Neutrophil (primary cell): ENCODE results near the gene MRPL43.
A peak's percentile ranks its signal among the peaks of the same experiment; 100 is the strongest.

Source experiments
- H3K27ac ChIP-seq: fragments of 200-600 bp; sonication (generic); 2 replicates; pipeline ENCODE4 v1.5.1; 2016; ENCODE audit warnings: mild to moderate bottlenecking, moderate library complexity
- H3K27me3 ChIP-seq: fragments of 200-600 bp; sonication (generic); 2 replicates; pipeline ENCODE4 v1.6.0; 2016; ENCODE audit warnings: mild to moderate bottlenecking
- H3K36me3 ChIP-seq: fragments of 200-600 bp; sonication (generic); 2 replicates; pipeline ENCODE4 v1.5.1; 2017
- H3K4me1 ChIP-seq, 2 experiments: fragments of 200-600 bp in 1 of 2; sonication (generic) in 1 of 2; 1 replicate in 1 of 2; 2 replicates in 1 of 2; pipeline versions ENCODE4 v1.5.1 to v1.6.1; 2013 to 2016; ENCODE audit warnings: low read depth in 1 of 2, low read length in 1 of 2, mild to moderate bottlenecking in 1 of 2, moderate library complexity in 1 of 2; ENCODE audit not compliant: control insufficient read depth in 1 of 2, insufficient read depth in 1 of 2
- H3K4me3 ChIP-seq, 2 experiments: fragments of 200-600 bp in 1 of 2; sonication (generic) in 1 of 2; 1 replicate in 1 of 2; 2 replicates in 1 of 2; pipeline ENCODE4 v1.5.1; 2013 to 2016; ENCODE audit warnings: low read depth in 1 of 2, low read length in 1 of 2, mild to moderate bottlenecking in 1 of 2, moderate library complexity in 1 of 2
- H3K9me3 ChIP-seq: fragments of 200-600 bp; sonication (generic); 2 replicates; pipeline ENCODE4 v1.5.1; 2016
- CTCF ChIP-seq: fragments of 200-600 bp; sonication (generic); IDR thresholded peaks from 2 replicates; pipeline ENCODE4 v1.5.1; 2016; ENCODE audit warnings: antibody characterized with exemption

The MRPL43 gene

GRCh38 chr10:100999742-101000126 lies 12.4 kb upstream of the MRPL43 start, which contains the start of gene LZTS2:
LZTS2 (plus strand) TSS chr10:100999808; CDS start chr10:101002539, 2,731 bp downstream.
- no peaks in the 10 kb centered on the region for H3K36me3 ChIP-seq
- no peaks in the 10 kb centered on the region for H3K9me3 ChIP-seq
- H3K27me3 ChIP-seq: no peaks in the 10 kb centered on the region
- H3K4me1 ChIP-seq: peaks cover 28 to 38% of the 10 kb centered on the region in 2 experiments
- H3K4me3 ChIP-seq: peak within 1 kb of the TSS; percentile 91 to 94
- H3K27ac ChIP-seq: peak within 1 kb of the TSS; percentile 58
- no peak for TF ChIP-seq CTCF

GRCh38 chr10:100998991-100999741 lies 11.9 kb upstream of the MRPL43 start:
- peaks cover 28 to 38% of the 10 kb centered on the region in 2 experiments for H3K4me1 ChIP-seq
- TF ChIP-seq CTCF: peak; percentile 98
- no peaks in the 10 kb centered on the region for H3K36me3 ChIP-seq
- peak overlapping the region; percentile 58 for H3K27ac ChIP-seq
- H3K27me3 ChIP-seq: no peaks in the 10 kb centered on the region
- H3K9me3 ChIP-seq: no peaks in the 10 kb centered on the region
- peak overlapping the region; percentile 91 to 94 for H3K4me3 ChIP-seq

- peak overlapping the region; percentile 58 for H3K27ac ChIP-seq
- H3K4me3 ChIP-seq: peak overlapping the region; percentile 91 to 94
- no peaks in the 10 kb centered on the region for H3K27me3 ChIP-seq
- H3K4me1 ChIP-seq: peaks cover 28 to 38% of the 10 kb centered on the region in 2 experiments
- no peaks in the 10 kb centered on the region for H3K9me3 ChIP-seq
- no peak for TF ChIP-seq CTCF
- H3K36me3 ChIP-seq: no peaks in the 10 kb centered on the region
These were observed 11.1 kb upstream of the MRPL43 start for GRCh38 chr10:100998183-100998990.

GRCh38 chr10:100997360-100998182 lies 10.3 kb upstream of the MRPL43 start:
- Histone ChIP-seq H3K4me1 (peaks cover 28 to 38% of the 10 kb centered on the region in 2 experiments), H3K27ac (peak overlapping the region; percentile 46), H3K36me3 (no peaks in the 10 kb centered on the region), H3K27me3 (no peaks in the 10 kb centered on the region), H3K9me3 (no peaks in the 10 kb centered on the region), H3K4me3 (peak overlapping the region; percentile 91 to 94)
- peak; percentile 78 for TF ChIP-seq CTCF

- Histone ChIP-seq H3K27ac (peak overlapping the region; percentile 46), H3K4me1 (peaks cover 28 to 38% of the 10 kb centered on the region in 2 experiments)
- TF ChIP-seq CTCF: no peak
These were observed 9.5 kb upstream of the MRPL43 start for GRCh38 chr10:100996678-100997359.

More at GRCh38 chr10:100996678-100997359, 9.5 kb upstream of the MRPL43 start:
- no peaks in the 10 kb centered on the region for H3K36me3 ChIP-seq
- no peaks in the 10 kb centered on the region for H3K9me3 ChIP-seq
- H3K27me3 ChIP-seq: no peaks in the 10 kb centered on the region
- H3K4me3 ChIP-seq: peak overlapping the region; percentile 91 to 94
